Measurements from ENCODE around the gene GASK1A.

The GASK1A gene

DNA sequence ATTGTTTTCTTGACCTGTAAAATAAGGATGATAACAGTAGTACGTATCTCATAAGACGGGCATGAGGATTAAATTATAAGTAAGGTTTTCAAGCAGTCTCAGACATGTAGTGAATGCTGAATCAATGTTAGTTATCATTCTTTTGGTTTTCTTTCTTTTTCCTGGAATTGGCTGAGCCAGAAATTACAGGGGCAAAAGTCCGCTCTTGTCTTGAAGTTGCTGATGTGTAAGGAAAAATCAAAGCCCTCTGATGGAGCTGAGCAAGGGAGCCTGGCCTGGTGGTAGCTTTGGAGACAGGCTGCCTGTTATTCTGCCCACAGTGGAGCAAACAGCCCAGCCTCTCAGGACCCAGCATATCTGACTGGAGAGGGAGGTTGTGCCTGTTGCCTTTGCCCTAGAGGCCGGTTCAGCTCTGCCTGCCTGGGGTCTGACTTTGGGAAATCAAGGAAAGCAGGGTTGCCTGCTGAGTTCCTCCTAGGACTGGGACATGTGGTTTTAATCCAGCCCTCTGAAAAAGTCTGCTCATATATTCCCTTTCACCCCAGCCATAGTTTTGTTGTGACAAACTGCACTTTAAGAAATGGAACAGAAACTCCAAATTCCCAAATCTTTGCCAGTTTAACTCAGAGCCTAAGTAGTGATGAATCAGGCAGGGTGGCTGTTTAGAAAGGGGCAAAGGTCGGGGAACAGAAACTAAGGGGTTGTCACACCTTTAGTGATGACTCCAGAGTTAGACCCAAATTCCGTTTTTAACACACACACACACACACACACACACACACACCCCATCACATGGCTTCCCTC, 40.1 kb downstream of the GASK1A start:
- H3K9me3 ChIP-seq (ENCODE audit: control insufficient read depth, low read length): no peaks in the 10 kb centered on the region
- H3K27ac ChIP-seq (ENCODE audit: insufficient read depth, low read depth, low read length, poor library complexity, severe bottlenecking): no peak overlapping the region
- H3K36me3 ChIP-seq (ENCODE audit: control insufficient read depth, insufficient read depth, low read length): no peaks in the 10 kb centered on the region
- peaks cover 4% of the 10 kb centered on the region for H3K4me1 ChIP-seq (ENCODE audit: control insufficient read depth, insufficient read depth, low read length)
- H3K27me3 ChIP-seq (ENCODE audit: control insufficient read depth, insufficient read depth, low read length, poor library complexity, severe bottlenecking): no peaks in the 10 kb centered on the region
- 81 to 90% methylated on average over 6 of the region's 6 CpGs for WGBS, 2 experiments
- H3K4me3 ChIP-seq (ENCODE audit: insufficient read depth, low read depth, low read length): no peak overlapping the region

DNA sequence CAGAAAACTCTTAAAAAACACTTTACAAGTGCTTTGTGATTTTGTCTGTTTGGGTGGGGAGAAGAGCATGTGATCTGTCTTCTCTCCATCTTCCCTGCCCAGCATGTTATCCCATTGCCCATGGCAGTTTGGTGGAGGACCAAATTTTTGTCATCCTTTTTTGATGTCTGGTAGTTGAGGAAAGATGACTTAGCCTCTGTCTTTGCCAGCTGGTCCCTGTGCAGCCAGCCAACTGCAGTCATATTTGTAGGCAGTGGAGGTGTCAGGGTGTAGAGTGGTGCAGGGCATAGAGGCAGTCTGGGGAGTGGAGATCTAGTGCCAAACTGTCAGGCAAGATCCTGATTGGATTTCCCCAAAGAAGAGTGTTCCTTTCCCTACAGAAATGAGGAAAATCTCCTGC, 40.7 kb downstream of the GASK1A start:
- Histone ChIP-seq H3K27ac (ENCODE audit: insufficient read depth, low read depth, low read length, poor library complexity, severe bottlenecking) (no peak overlapping the region), H3K4me3 (ENCODE audit: insufficient read depth, low read depth, low read length) (no peak overlapping the region), H3K36me3 (ENCODE audit: control insufficient read depth, insufficient read depth, low read length) (no peaks in the 10 kb centered on the region), H3K4me1 (ENCODE audit: control insufficient read depth, insufficient read depth, low read length) (peaks cover 4% of the 10 kb centered on the region), H3K9me3 (ENCODE audit: control insufficient read depth, low read length) (no peaks in the 10 kb centered on the region), H3K27me3 (ENCODE audit: control insufficient read depth, insufficient read depth, low read length, poor library complexity, severe bottlenecking) (no peaks in the 10 kb centered on the region)

DNA sequence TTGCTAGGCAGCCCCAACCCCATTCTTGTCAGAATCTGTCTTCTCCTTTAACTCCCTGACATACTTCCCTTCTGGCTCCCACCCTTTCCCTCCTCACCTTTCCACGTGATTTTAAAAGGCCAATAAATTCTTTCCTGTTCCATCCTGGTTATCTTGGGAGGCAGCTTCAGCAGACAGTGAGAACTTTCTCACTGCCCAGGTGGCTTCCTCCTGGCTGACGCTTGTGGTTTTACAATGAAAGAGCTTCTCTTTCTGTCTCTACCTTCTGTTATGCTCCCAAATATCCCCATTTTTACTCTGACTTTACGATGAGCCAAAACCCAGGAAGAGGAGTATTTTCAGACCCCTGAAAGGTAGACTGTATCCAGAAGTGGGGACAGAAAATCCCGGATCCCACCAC, 42.1 kb downstream of the GASK1A start:
- H3K4me1 ChIP-seq (ENCODE audit: control insufficient read depth, insufficient read depth, low read length): peaks cover 4% of the 10 kb centered on the region
- 90% methylated on average over 3 to 4 of the region's 4 CpGs for WGBS, 2 experiments
- H3K9me3 ChIP-seq (ENCODE audit: control insufficient read depth, low read length): no peaks in the 10 kb centered on the region
- no peaks in the 10 kb centered on the region for H3K27me3 ChIP-seq (ENCODE audit: control insufficient read depth, insufficient read depth, low read length, poor library complexity, severe bottlenecking)
- H3K27ac ChIP-seq (ENCODE audit: insufficient read depth, low read depth, low read length, poor library complexity, severe bottlenecking): no peak overlapping the region
- no peak overlapping the region for H3K4me3 ChIP-seq (ENCODE audit: insufficient read depth, low read depth, low read length)
- no peaks in the 10 kb centered on the region for H3K36me3 ChIP-seq (ENCODE audit: control insufficient read depth, insufficient read depth, low read length)

DNA sequence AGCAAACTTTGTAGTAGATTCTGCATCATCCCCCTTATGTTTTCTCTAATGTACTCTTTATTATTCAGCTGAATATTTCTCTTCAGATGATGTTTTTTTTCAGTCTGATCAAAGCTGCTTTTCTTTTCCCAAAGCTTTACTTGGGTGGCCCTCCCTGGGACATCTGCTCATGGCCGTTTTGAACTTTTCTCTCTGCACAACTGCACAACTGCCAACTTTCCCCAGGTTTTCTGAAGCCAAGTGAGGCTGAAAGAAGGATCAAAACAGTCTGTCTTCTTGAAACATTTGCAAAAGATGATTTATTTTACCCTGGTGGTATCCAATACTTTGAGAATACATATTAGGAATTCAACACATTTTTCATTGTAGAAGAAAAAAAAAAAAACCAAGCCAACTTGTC, 43.0 kb downstream of the GASK1A start:
- H3K4me1 ChIP-seq (ENCODE audit: control insufficient read depth, insufficient read depth, low read length): peaks cover 4% of the 10 kb centered on the region

DNA sequence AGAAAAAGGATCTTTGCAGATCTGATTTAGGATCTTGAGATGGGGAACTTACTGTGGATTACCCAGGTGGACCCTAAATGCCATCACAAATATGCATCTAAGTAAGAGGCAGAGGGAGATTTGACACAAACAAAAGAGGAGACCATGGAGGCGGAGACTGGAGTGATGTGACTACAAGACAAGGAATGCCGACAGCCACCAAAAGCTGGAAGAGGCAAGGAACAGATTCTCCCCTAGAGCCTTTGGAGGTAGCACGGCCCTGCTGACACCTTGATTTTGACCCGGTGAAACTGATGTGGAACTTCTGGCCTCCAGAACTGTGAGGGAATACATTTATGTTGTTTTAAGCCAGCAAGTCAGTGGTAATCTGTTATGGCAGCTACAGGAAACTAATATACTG, 44.0 kb downstream of the GASK1A start:
- WGBS, 2 experiments: 86 to 90% methylated on average over 4 of the region's 4 CpGs
- Histone ChIP-seq H3K9me3 (ENCODE audit: control insufficient read depth, low read length) (no peaks in the 10 kb centered on the region), H3K4me1 (ENCODE audit: control insufficient read depth, insufficient read depth, low read length) (peaks cover 4% of the 10 kb centered on the region), H3K4me3 (ENCODE audit: insufficient read depth, low read depth, low read length) (no peak overlapping the region), H3K27me3 (ENCODE audit: control insufficient read depth, insufficient read depth, low read length, poor library complexity, severe bottlenecking) (no peaks in the 10 kb centered on the region), H3K27ac (ENCODE audit: insufficient read depth, low read depth, low read length, poor library complexity, severe bottlenecking) (no peak overlapping the region), H3K36me3 (ENCODE audit: control insufficient read depth, insufficient read depth, low read length) (no peaks in the 10 kb centered on the region)

More for the DNA sequence above, 43.0 kb downstream of the GASK1A start:
- WGBS, 2 experiments: 86 to 98% methylated on average over 1 of the region's 1 CpG
- H3K4me3 ChIP-seq (ENCODE audit: insufficient read depth, low read depth, low read length): no peak overlapping the region
- H3K27ac ChIP-seq (ENCODE audit: insufficient read depth, low read depth, low read length, poor library complexity, severe bottlenecking): no peak overlapping the region
- no peaks in the 10 kb centered on the region for H3K36me3 ChIP-seq (ENCODE audit: control insufficient read depth, insufficient read depth, low read length)
- H3K27me3 ChIP-seq (ENCODE audit: control insufficient read depth, insufficient read depth, low read length, poor library complexity, severe bottlenecking): no peaks in the 10 kb centered on the region
- no peaks in the 10 kb centered on the region for H3K9me3 ChIP-seq (ENCODE audit: control insufficient read depth, low read length)

DNA sequence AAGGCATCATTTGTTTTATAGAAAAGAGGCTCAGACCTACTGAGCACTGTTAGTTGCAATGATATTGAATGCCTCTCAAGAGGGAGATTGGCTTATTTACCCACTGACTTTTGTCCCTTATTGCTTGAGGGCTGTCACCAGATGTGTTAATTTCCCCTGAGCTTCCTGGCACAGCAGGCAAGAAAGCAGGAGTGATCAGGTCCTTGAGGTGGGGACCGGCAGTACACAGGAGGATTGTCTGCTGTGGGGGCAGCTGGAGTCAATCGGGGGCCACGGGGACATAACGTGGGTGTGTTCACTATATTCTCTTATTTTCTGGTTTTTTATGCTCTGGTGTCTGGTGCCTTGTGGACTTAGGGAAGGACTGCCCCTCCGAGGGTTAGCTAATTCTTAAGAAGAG, 44.6 kb downstream of the GASK1A start:
- no peak overlapping the region for H3K27ac ChIP-seq (ENCODE audit: insufficient read depth, low read depth, low read length, poor library complexity, severe bottlenecking)
- WGBS, 2 experiments: 80 to 86% methylated on average over 5 of the region's 5 CpGs

DNA sequence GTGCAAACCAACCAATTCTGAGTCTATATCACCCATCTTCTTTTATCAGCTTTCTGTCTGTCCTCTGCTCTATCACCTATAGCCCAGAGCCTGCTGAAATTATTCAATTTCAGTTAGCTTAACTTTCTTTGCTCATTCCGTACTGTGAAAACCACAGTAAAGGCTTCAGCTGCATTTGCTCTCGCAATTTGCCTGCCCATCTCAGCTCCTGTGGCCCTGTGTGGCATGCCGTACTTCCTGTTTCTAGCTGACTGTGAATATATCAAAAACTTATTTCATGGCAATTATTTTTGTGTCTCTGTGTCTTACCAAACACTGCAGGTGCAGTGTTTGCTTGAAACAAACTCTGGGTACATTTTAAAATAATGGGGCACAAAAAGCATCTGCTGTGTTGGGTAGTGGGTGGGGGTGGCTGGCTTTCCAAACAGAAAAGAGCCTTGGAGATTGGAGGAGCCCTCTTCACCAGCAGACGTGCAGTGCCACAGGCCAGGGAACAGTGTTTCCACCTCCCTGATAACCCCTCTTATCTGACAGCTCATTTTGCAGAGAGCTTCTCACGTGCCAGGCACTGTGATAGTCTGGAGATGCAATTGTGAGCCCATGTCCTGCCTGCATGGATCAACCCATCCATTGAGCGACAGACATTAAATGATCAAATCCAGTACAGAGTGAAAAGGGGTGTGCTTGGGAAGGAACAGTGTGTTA, 45.2 kb downstream of the GASK1A start:
- WGBS, 2 experiments: 89 to 93% methylated on average over 6 of the region's 6 CpGs

More for the DNA sequence above, 44.6 kb downstream of the GASK1A start:
- no peaks in the 10 kb centered on the region for H3K36me3 ChIP-seq (ENCODE audit: control insufficient read depth, insufficient read depth, low read length)
- no peak overlapping the region for H3K4me3 ChIP-seq (ENCODE audit: insufficient read depth, low read depth, low read length)
- peaks cover 4% of the 10 kb centered on the region for H3K4me1 ChIP-seq (ENCODE audit: control insufficient read depth, insufficient read depth, low read length)
- no peaks in the 10 kb centered on the region for H3K9me3 ChIP-seq (ENCODE audit: control insufficient read depth, low read length)
- H3K27me3 ChIP-seq (ENCODE audit: control insufficient read depth, insufficient read depth, low read length, poor library complexity, severe bottlenecking): no peaks in the 10 kb centered on the region

DNA sequence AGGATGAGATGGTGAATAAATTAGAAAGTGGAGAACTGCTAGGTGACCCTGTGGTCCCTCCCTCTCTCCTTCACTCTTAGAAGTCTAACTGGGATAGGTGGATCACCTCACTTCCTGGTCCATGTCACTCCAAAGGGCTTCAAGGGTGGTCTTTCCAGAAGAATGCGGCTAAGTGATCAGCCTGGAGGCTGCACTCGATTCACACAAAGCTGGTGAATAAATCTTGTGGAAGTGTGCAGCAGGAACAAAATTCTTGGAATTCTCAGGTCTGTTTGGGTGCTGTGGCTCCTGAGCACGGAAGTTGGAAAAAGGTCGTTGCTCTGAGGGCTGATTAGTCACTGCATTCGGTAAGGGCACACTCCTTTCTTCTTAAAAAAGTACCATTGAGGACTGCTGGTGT, 46.3 kb downstream of the GASK1A start:
- WGBS, 2 experiments: 74 to 76% methylated on average over 5 of the region's 5 CpGs

More for the DNA sequence above, 45.2 kb downstream of the GASK1A start:
- Histone ChIP-seq H3K27ac (ENCODE audit: insufficient read depth, low read depth, low read length, poor library complexity, severe bottlenecking) (no peak overlapping the region), H3K9me3 (ENCODE audit: control insufficient read depth, low read length) (no peaks in the 10 kb centered on the region), H3K36me3 (ENCODE audit: control insufficient read depth, insufficient read depth, low read length) (no peaks in the 10 kb centered on the region), H3K27me3 (ENCODE audit: control insufficient read depth, insufficient read depth, low read length, poor library complexity, severe bottlenecking) (no peaks in the 10 kb centered on the region), H3K4me3 (ENCODE audit: insufficient read depth, low read depth, low read length) (no peak overlapping the region), H3K4me1 (ENCODE audit: control insufficient read depth, insufficient read depth, low read length) (peaks cover 4% of the 10 kb centered on the region)

DNA sequence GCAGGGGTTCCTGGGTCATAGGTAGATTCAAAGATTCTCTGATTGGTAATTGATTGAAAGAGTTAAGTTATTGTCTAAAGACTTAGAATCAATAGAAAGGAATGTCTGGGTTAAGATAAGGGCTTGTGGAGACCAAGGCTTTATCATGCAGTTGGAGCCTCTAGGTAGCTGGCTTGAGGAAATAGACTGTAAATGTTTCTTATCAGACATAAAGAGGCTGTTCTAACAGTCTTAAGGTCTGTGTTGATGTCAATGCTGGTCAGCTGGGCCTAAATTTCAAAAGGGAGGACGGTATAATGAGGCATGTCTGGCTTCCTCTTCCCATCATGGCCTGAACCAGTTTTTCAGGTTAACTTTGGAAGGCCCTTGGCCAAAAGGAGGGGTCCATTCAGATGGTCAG, 48.9 kb downstream of the GASK1A start:
- Histone ChIP-seq H3K9me3 (ENCODE audit: control insufficient read depth, low read length) (no peaks in the 10 kb centered on the region), H3K4me3 (ENCODE audit: insufficient read depth, low read depth, low read length) (no peak overlapping the region), H3K36me3 (ENCODE audit: control insufficient read depth, insufficient read depth, low read length) (no peaks in the 10 kb centered on the region), H3K27me3 (ENCODE audit: control insufficient read depth, insufficient read depth, low read length, poor library complexity, severe bottlenecking) (no peaks in the 10 kb centered on the region), H3K4me1 (ENCODE audit: control insufficient read depth, insufficient read depth, low read length) (peaks cover 4% of the 10 kb centered on the region), H3K27ac (ENCODE audit: insufficient read depth, low read depth, low read length, poor library complexity, severe bottlenecking) (no peak overlapping the region)
- 95 to 100% methylated on average over 1 of the region's 1 CpG for WGBS, 2 experiments

More for the DNA sequence above, 46.3 kb downstream of the GASK1A start:
- H3K36me3 ChIP-seq (ENCODE audit: control insufficient read depth, insufficient read depth, low read length): no peaks in the 10 kb centered on the region
- no peaks in the 10 kb centered on the region for H3K27me3 ChIP-seq (ENCODE audit: control insufficient read depth, insufficient read depth, low read length, poor library complexity, severe bottlenecking)
- H3K9me3 ChIP-seq (ENCODE audit: control insufficient read depth, low read length): no peaks in the 10 kb centered on the region
- H3K4me3 ChIP-seq (ENCODE audit: insufficient read depth, low read depth, low read length): no peak overlapping the region
- H3K4me1 ChIP-seq (ENCODE audit: control insufficient read depth, insufficient read depth, low read length): peaks cover 4% of the 10 kb centered on the region
- H3K27ac ChIP-seq (ENCODE audit: insufficient read depth, low read depth, low read length, poor library complexity, severe bottlenecking): no peak overlapping the region

DNA sequence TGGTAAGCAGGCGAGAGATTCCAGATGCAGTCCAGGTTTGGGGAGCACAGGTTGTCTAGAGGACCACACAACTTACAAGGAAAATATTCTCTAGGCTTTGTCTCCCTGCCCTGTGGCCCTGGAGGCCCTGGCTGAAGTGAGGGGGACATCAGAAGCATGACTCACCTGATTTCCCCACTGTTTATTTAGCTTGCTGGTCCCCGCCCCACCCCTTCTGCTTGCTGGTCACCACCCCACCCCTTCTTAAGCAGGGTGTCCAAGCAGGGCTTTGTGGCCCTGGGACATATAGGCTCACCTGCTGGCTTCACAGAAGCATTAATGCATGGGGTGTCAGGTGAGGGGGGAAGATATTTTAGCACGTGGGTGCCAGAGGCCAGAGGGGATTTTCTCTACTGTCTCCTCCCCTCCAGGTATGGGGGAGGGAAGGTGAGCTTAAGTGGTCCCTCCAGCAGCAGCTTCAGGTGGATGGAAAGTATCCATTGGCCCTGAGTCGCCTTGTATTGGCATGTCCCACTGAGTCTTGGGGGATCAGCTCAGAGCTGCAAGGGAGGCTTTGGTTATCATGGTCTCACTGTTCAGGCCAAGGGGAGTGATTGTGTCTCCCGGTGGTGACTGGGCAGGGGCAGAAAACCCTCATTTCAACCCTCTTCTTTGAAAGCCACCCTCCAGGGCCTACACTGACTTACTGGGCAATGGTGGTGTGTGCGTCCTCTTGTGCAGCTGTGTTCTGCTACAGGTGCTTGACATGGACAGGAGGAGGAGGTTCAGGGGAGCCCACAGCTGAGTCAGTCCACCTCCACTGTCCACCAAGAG, 49.8 kb downstream of the GASK1A start:
- WGBS, 2 experiments: 91 to 94% methylated on average over 6 of the region's 6 CpGs
- H3K27ac ChIP-seq (ENCODE audit: insufficient read depth, low read depth, low read length, poor library complexity, severe bottlenecking): no peak overlapping the region

More for the DNA sequence above, 49.8 kb downstream of the GASK1A start:
- no peak overlapping the region for H3K4me3 ChIP-seq (ENCODE audit: insufficient read depth, low read depth, low read length)
- no peaks in the 10 kb centered on the region for H3K36me3 ChIP-seq (ENCODE audit: control insufficient read depth, insufficient read depth, low read length)
- peaks cover 1% of the 10 kb centered on the region for H3K4me1 ChIP-seq (ENCODE audit: control insufficient read depth, insufficient read depth, low read length)
- H3K27me3 ChIP-seq (ENCODE audit: control insufficient read depth, insufficient read depth, low read length, poor library complexity, severe bottlenecking): no peaks in the 10 kb centered on the region
- no peaks in the 10 kb centered on the region for H3K9me3 ChIP-seq (ENCODE audit: control insufficient read depth, low read length)
